RKO (cell line): ENCODE results near the gene POLR1C.
"Not testable (repeated sequence)": the region's sequence is repeated elsewhere in the genome, so short reads cannot be mapped to it uniquely, and the experiment has no call there.

Experiments
- DNase-seq: peaks from one replicate; pipeline ENCODE4 v3.0.0-alpha.2; 2016; ENCODE audit warnings: low spot score

The POLR1C gene, protein sequence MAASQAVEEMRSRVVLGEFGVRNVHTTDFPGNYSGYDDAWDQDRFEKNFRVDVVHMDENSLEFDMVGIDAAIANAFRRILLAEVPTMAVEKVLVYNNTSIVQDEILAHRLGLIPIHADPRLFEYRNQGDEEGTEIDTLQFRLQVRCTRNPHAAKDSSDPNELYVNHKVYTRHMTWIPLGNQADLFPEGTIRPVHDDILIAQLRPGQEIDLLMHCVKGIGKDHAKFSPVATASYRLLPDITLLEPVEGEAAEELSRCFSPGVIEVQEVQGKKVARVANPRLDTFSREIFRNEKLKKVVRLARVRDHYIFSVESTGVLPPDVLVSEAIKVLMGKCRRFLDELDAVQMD

DNA sequence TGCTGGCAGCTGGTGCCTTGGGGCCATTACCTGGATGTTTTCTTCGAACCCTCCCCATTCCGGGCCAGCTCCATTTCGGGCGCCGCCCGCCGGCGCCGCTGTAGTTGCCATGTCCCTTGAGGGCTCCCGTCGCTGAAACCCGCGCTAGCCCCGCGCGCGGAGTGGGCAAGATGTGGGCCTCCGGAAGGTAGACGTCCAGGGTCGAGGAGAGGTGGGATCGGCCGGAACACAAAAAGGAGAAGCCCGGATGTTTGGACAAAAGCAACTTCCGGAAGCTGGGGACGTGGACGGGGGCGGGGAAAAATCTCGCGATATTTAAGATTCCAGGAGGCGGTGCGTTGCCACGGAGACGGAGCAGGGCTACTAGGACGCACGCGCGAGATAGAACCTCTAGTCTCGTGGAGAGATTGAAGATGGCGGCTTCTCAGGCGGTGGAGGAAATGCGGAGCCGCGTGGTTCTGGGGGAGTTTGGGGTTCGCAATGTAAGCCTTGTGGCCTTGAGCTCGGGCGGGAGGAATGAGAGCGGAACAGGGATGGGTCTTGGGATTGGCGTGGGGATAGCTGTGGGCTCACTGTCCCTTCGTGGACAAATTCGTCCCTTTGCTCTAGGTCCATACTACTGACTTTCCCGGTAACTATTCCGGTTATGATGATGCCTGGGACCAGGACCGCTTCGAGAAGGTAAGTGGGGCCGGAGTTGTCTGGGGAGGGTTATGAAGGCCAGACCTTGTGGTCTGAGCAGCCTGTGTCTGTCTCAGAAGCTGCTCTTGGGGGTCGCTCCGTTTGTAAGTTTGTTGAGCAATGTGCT lies at the start of gene POLR1C, which contains the start of gene YIPF3:
Gene POLR1C (plus strand): TSS at position 393 of the 808 bp plus-strand sequence. CDS start 21 bp downstream, at position 414.
Gene YIPF3 (minus strand): TSS at position 230 of the 808 bp plus-strand sequence. CDS start 119 bp downstream, at position 111.
- peak; percentile 98 for DNase-seq

DNA sequence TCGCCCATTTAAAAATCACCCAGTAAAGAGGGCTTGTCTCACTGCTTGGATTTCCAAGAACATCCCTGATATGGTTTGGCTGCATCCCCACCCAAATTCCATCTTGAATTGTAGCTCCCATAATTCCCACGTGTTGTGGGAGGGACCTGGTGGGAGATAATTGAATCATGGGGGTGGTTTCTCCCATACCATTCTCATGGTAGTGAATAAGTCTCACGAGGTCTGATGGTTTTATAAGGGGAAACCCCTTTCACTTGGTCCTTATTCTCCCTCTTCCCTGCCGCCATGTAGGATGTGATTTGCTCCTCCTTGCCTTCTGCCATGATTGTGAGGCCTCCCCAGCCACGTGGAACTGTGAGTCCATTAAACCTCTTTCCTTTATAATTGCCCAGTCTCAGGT lies 49.6 kb upstream of the POLR1C start:
- not testable (repeated sequence) for DNase-seq

DNA sequence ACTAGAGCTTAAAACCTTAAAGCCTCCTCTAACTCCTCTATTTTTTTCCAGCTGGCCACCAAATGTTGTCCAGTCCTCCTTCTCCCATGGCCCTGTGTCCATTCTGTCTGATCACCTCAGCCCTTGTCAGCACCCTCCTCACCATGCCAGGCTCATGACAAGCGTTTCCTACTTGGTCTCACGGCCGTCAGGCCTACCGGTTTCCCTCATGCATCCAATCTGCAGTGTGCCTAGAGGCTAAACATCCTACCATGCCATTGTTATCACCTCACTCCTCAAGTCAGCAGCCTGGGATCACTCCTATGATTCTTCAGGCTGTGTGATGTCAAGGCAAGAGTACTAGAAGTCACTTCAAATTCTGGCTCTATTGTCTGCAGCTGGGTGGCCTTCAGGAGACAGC lies 49.1 kb upstream of the POLR1C start:
- no peak for DNase-seq

GRCh38 chr6:43468240-43468639 lies 48.6 kb upstream of the POLR1C start:
- no peak for DNase-seq

- DNase-seq, result no peak
Measured at GRCh38 chr6:43468748-43469681, 47.9 kb upstream of the POLR1C start.

GRCh38 chr6:43469947-43470346 lies 46.9 kb upstream of the POLR1C start:
- DNase-seq, result no peak

DNA sequence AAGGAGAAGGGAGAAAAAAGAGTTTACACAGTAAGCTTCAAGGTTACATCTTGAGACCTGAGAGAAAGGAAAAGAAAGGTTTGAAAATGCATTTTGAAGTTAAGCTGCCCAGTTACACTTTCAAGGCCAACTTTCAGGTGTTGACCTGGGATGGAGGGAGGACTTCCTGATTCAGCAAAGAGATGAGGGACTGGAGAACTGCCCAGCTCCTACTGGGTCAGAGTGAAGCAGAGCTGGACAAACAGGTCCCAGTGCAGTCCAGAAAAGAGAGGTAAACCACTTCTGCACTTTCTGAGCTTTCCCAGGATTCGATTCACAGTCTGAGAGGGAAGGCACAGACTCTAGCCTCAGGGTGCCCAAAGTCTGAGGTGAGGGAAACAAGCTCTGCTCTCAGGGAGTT lies 45.5 kb upstream of the POLR1C start:
- DNase-seq, result no peak

GRCh38 chr6:43472515-43472914 lies 44.4 kb upstream of the POLR1C start:
- DNase-seq, result no peak

DNA sequence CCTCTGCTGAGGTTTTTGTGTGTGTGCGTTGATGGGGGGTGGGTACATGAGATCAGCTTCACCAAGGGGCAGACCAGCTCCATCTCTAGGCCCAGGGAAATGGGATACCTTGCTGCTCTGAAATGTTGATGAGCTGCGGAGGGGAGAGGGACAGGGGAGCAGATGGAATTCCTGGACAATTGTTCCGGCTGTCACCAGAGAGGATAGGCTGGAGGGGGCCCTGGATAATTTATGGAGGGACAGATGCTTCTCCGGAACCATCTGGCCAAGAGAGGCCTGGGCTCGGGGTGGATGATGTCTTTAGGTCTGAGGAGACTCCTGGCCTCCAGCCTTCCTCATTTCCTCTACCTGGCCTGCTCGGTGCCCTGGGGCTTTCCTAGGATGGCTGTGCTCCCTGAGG lies 41.4 kb upstream of the POLR1C start:
- no peak for DNase-seq

DNA sequence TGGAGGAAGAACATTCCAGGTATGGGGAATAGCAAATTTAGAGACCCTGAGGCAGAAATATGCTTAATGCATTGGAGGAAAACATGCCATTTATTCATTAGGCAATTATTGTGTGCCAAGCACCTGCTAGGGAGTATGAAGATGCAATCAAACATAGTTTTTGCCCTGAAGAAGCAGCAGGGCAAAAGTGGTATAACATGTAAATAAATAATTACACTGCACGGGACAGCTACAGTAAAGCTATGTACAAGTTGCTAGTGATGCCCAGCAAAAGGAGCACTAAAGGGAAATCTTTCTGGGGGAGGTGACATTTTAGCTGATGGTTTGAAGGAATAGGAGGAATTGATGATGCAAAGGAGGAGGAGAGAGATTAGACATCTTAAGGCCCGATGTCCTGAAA lies 40.1 kb upstream of the POLR1C start:
- DNase-seq, result peak; percentile 37

DNA sequence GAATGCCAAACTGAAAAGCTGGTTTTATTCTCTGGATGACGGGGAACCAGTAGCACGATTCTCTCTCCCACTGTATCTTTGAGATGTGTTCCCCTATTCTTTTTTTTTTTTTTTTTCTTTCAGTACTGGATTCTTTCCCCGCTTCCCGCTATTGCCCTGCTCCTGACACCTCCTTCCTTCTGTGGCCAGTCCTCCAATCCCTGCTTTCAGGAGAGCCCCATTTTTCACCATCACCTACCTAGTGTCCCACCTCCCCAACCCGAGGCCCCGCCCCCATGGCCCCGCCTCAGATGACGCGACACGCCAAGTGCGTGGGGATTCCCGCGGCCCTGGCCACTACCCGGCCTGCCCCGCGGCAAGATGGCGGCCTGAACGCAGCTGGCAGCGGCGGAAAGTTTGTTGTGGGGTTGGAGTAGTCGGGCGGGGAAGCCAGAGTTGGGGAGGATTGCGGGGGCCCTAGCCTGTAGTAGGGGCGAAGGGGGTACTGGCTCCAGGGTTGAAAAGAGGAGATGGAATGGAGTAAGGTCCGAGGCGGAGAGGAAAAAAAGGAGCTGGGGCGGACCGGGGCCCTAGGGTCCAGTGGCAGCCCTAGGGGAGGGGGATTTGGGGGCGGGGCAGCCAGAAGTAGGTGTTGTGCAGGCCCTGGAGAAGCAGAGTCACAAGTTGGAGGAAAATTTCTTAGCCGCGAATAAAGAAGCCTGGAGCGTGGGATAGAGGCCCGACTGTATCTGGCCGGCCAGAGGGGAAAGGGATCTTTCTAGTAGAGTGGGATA lies 39.5 kb upstream of the POLR1C start, which contains the start of gene TJAP1:
Gene TJAP1 (plus strand): TSS at position 336 of the 773 bp plus-strand sequence. CDS start 21,432 bp downstream, outside the sequence.
- peak; percentile 82 for DNase-seq

- no peak for DNase-seq
Measured at GRCh38 chr6:43478008-43478372, 38.9 kb upstream of the POLR1C start.

DNA sequence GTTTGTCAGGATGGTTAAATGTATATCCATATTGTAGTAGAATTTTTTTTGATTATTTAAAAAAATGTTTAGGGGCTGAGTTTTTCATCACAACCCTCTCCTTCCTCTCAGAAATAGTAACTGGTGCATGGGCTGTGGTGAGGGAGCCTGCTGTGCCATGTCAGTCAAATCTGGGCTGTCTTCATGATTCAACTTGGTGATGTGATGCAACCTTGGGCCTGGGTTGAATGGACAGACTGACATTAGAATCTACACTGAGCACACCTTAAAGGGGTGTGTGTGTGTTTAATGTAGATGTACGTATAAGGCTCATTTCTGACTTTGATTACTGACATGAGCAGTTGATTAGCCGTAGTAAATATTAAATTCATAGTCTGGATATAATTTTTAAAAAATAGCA lies 35.8 kb upstream of the POLR1C start:
- peak; percentile 54 for DNase-seq

- DNase-seq, result peak; percentile 26
Measured at GRCh38 chr6:43481591-43482236, 35.2 kb upstream of the POLR1C start.

DNA sequence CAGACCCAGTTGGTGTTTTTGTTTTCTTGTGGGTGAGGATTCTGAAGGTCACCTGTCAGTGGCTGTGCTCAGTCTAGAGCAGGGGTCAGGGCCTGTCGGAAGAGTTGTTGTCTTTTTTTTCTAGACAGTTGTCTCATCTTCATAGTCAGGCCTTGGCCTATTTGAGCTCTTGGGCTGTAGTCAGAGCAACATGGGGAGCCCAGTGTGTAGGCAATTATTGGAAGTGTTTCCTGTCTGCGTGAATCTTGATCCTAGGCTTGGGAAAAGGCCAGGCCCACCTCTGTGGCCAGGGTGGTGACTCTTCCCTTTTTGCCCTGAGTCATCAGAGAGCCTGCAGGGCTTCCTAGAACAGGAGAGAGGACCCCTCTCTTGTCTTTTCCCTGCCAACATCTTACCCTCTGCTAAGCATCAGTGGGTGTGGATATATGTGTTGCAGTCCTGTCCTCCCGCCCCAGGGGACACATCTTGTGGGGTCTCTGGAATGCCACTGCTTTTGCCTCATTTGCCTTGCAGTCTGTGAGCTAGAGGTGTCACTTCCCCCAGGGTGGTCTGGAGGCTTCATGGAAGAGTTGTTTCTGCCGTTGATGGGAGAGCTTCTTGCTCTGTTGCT lies 28.1 kb upstream of the POLR1C start:
- DNase-seq, result no peak

DNA sequence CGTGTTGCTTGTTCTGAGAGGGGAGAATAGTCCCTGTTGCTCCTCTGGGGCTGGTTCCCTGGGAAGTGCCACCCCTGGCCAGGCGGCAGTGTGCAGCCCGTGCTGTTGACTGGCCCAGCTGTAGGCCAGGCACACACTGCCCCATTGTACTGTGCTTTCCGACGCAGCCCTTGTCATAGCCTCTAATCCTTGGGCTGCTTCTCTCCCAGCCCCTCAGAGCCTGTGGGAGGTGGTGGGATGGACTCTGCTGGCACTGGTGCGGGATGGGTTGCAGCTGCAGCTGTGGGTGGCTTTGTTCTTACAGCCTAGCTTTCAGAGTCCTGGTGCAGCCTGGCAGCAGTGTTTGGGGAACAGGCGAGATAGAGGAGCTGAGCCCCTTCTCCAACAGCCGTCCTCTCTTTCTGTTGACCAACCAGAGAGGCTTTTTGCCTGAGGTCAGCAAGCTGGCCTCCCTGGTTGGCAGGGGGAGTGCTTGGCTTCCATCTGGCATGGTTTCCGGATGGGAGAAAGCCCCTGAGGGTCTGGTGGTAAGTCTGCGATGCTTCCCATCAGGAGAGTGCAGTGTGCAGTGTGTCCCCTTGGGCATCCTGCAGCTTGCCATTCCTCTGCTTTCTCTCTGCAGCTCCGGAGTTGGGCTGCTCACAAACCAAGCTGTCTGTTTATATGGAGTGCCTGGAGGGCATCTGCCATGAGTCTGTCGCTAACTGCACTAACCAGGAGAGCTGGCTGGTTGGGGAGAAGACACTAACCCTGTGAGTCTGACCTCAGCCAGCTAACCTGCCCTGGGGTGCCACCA lies 27.4 kb upstream of the POLR1C start:
- no peak for DNase-seq

- DNase-seq, result no peak
Measured at GRCh38 chr6:43490523-43490939, 26.4 kb upstream of the POLR1C start.

- no peak for DNase-seq
Measured at GRCh38 chr6:43491750-43492661, 24.9 kb upstream of the POLR1C start.
